HEK293 (cell line): ENCODE results near the gene AHCTF1.

ENCODE experiments used
- CTCF ChIA-PET: fragments of 350-600 bp; formaldehyde crosslinking; extraction: SDS; loops from one replicate; lab custom pipeline; 2021; ENCODE audit warnings: antibody characterized with exemption; lab: Yijun Ruan, JAX
- POLR2A ChIA-PET: fragments of 300-600 bp; formaldehyde crosslinking; extraction: SDS; loops from one replicate; lab custom pipeline; 2020; ENCODE audit warnings: antibody characterized with exemption, inconsistent platforms; lab: Yijun Ruan, JAX
- H3K27ac ChIP-seq: fragments of 200-500 bp; sonication (Bioruptor generic); 2 replicates; pipeline ENCODE4 v1.5.1; 2014; ENCODE audit warnings: low read depth, low read length, control low read depth, inconsistent platforms; ENCODE audit errors: extremely low read depth
- H3K36me3 ChIP-seq, 2 experiments: fragments of 200-500 bp in 1 of 2; sonication (Bioruptor generic) in 1 of 2; 1 replicate in 1 of 2; 2 replicates in 1 of 2; pipeline ENCODE4 v1.5.1; 2014 to 2017; ENCODE audit warnings: inconsistent platforms in 2 of 2, low read length in 2 of 2; ENCODE audit not compliant: control insufficient read depth in 2 of 2, insufficient read depth in 1 of 2
- H3K4me1 ChIP-seq: fragments of 200-500 bp; sonication (Bioruptor generic); 2 replicates; pipeline ENCODE4 v1.5.1; 2014; ENCODE audit warnings: mild to moderate bottlenecking, low read length, inconsistent platforms; ENCODE audit not compliant: control insufficient read depth, insufficient read depth
- H3K4me3 ChIP-seq: 2 replicates; pipeline ENCODE4 v1.5.1; 2011; ENCODE audit warnings: low read depth, mild to moderate bottlenecking, control low read depth, low read length, moderate library complexity
- H3K9me3 ChIP-seq: fragments of 200-500 bp; sonication (Bioruptor generic); 2 replicates; pipeline ENCODE4 v1.5.1; 2014; ENCODE audit warnings: low read depth, low read length, inconsistent platforms; ENCODE audit not compliant: control insufficient read depth, insufficient read depth
- AEBP2 ChIP-seq: fragments of 450-650 bp; formaldehyde crosslinking; IDR thresholded peaks from 2 replicates; pipeline ENCODE4 v1.5.1; 2016; ENCODE audit warnings: missing biosample characterization, missing genetic modification characterization, borderline replicate concordance
- MEIS1 ChIP-seq: sonication (generic); formaldehyde crosslinking; IDR thresholded peaks from 2 replicates; pipeline ENCODE4 v1.8.1; 2022; ENCODE audit warnings: missing genetic modification reagents, mild to moderate bottlenecking, borderline replicate concordance
- PRDM6 ChIP-seq: fragments of 450-650 bp; formaldehyde crosslinking; IDR thresholded peaks from 2 replicates; pipeline ENCODE4 v1.5.1; 2017; ENCODE audit warnings: missing biosample characterization, missing genetic modification characterization
- ZBTB7A ChIP-seq: fragments of 450-650 bp; formaldehyde crosslinking; IDR thresholded peaks from 2 replicates; pipeline ENCODE4 v1.5.1; 2016; ENCODE audit warnings: low read depth, missing biosample characterization, missing genetic modification characterization
- ZNF10 ChIP-seq: fragments of 450-650 bp; formaldehyde crosslinking; IDR thresholded peaks from 2 replicates; pipeline ENCODE4 v1.5.1; 2017; ENCODE audit warnings: missing biosample characterization, missing genetic modification characterization
- ZNF114 ChIP-seq: fragments of 450-650 bp; formaldehyde crosslinking; IDR thresholded peaks from 2 replicates; pipeline ENCODE4 v1.5.0; 2017; ENCODE audit warnings: missing biosample characterization, missing genetic modification characterization
- ZNF157 ChIP-seq: fragments of 450-650 bp; formaldehyde crosslinking; IDR thresholded peaks from 2 replicates; pipeline ENCODE4 v1.5.1; 2016; ENCODE audit warnings: missing biosample characterization, missing genetic modification characterization
- ZNF184 ChIP-seq: fragments of 450-650 bp; IDR thresholded peaks from 2 replicates; pipeline ENCODE4 v1.5.1; 2018; ENCODE audit warnings: missing biosample characterization, mild to moderate bottlenecking, missing genetic modification characterization
- ZNF248 ChIP-seq: fragments of 450-650 bp; formaldehyde crosslinking; IDR thresholded peaks from 2 replicates; pipeline ENCODE4 v1.5.1; 2017; ENCODE audit warnings: missing biosample characterization, missing genetic modification characterization
- ZNF26 ChIP-seq: fragments of 450-650 bp; formaldehyde crosslinking; IDR thresholded peaks from 2 replicates; pipeline ENCODE4 v1.5.1; 2016; ENCODE audit warnings: missing biosample characterization, missing genetic modification characterization
- ZNF341 ChIP-seq: fragments of 450-650 bp; formaldehyde crosslinking; IDR thresholded peaks from 2 replicates; pipeline ENCODE4; 2016; ENCODE audit warnings: low read depth, missing biosample characterization, missing genetic modification characterization
- ZNF398 ChIP-seq: fragments of 450-650 bp; formaldehyde crosslinking; IDR thresholded peaks from 2 replicates; pipeline ENCODE4 v1.5.1; 2017; ENCODE audit warnings: missing biosample characterization, missing genetic modification characterization
- ZNF416 ChIP-seq: fragments of 450-650 bp; formaldehyde crosslinking; IDR thresholded peaks from 2 replicates; pipeline ENCODE4 v1.5.1; 2016; ENCODE audit warnings: missing biosample characterization, missing genetic modification characterization
- ZNF549 ChIP-seq: fragments of 450-650 bp; IDR thresholded peaks from 2 replicates; pipeline ENCODE4 v1.5.1; 2018; ENCODE audit warnings: missing biosample characterization, missing genetic modification characterization, mild to moderate bottlenecking, inconsistent platforms, moderate library complexity
- ZNF558 ChIP-seq: fragments of 450-650 bp; formaldehyde crosslinking; IDR thresholded peaks from 2 replicates; pipeline ENCODE4 v1.5.1; 2016; ENCODE audit warnings: missing biosample characterization, missing genetic modification characterization
- ZNF561 ChIP-seq: fragments of 450-650 bp; IDR thresholded peaks from 2 replicates; pipeline ENCODE4 v1.5.1; 2018; ENCODE audit warnings: missing biosample characterization, missing genetic modification characterization, borderline replicate concordance
- ZNF629 ChIP-seq: fragments of 450-650 bp; formaldehyde crosslinking; IDR thresholded peaks from 2 replicates; pipeline ENCODE4 v1.5.1; 2017; ENCODE audit warnings: missing biosample characterization, missing genetic modification characterization
- ZNF654 ChIP-seq: fragments of 450-650 bp; formaldehyde crosslinking; IDR thresholded peaks from 2 replicates; pipeline ENCODE4 v1.5.1; 2016; ENCODE audit warnings: low read depth, missing biosample characterization, missing genetic modification characterization
- ZNF701 ChIP-seq: fragments of 450-650 bp; formaldehyde crosslinking; IDR thresholded peaks from 2 replicates; pipeline ENCODE4 v1.5.1; 2016; ENCODE audit warnings: missing biosample characterization, missing genetic modification characterization
- ZNF830 ChIP-seq: fragments of 450-650 bp; IDR thresholded peaks from 2 replicates; pipeline ENCODE4 v1.5.0; 2018; ENCODE audit warnings: missing biosample characterization, missing genetic modification characterization, low read depth, mild to moderate bottlenecking, moderate library complexity

AHCTF1 gene

GRCh38 chr1:246837418-246838117, 94.2 kb downstream of the AHCTF1 start (continued):
- TF ChIP-seq ZNF398 (tag by site-specific recombination) (no peak), PRDM6 (tag by site-specific recombination) (no peak), ZNF830 (tag by site-specific recombination) (no peak), ZNF558 (tag by site-specific recombination) (no peak), ZNF157 (tag by site-specific recombination) (no peak), ZNF341 (tag by site-specific recombination) (no peak)

- TF ChIP-seq ZNF701 (tag by site-specific recombination) (no peak), ZNF26 (tag by site-specific recombination) (no peak), ZNF561 (tag by site-specific recombination) (no peak), ZNF10 (tag by site-specific recombination) (no peak), ZNF184 (tag by site-specific recombination) (no peak), ZNF248 (tag by site-specific recombination) (no peak), ZNF549 (tag by site-specific recombination) (no peak), ZNF654 (tag by site-specific recombination) (no peak), ZNF114 (tag by site-specific recombination) (no peak), MEIS1 (CRISPR knock-in tag) (no peak), ZNF416 (tag by site-specific recombination) (no peak), AEBP2 (tag by site-specific recombination) (no peak), ZNF629 (tag by site-specific recombination) (no peak), ZBTB7A (tag by site-specific recombination) (no peak)
- CTCF ChIA-PET, result no interaction called here
These were observed 95.4 kb downstream of the AHCTF1 start for GRCh38 chr1:246836209-246836966.

More at GRCh38 chr1:246836209-246836966, 95.4 kb downstream of the AHCTF1 start:
- no peaks in the 10 kb centered on the region for H3K4me1 ChIP-seq
- no peak overlapping the region for H3K4me3 ChIP-seq
- no peaks in the 10 kb centered on the region for H3K9me3 ChIP-seq
- peaks cover 0 to 7% of the 10 kb centered on the region in 2 experiments; a peak in 1 of 3 replicates for H3K36me3 ChIP-seq
- no peak overlapping the region for H3K27ac ChIP-seq
- POLR2A ChIA-PET, result no interaction called here
